H1 (cell line): ENCODE data around the gene CDK5. TPM values are rescaled to one million over a fixed set of nuclear protein-coding genes. Genes with fewer than 3 reads are reported as not detected.
"Not testable (repeated sequence)": the region's sequence is repeated elsewhere in the genome, so short reads cannot be mapped to it uniquely, and the experiment has no call there.

Experiments used
- CTCF ChIA-PET: fragments of 300-600 bp; sonication (Branson Sonifier 250); formaldehyde crosslinking; loops from one replicate; lab custom pipeline; 2021; ENCODE audit not compliant: partially characterized antibody; lab: Charles Lee
- POLR2A ChIA-PET: fragments of 300-600 bp; sonication (Branson Sonifier 250); formaldehyde crosslinking; loops from one replicate; lab custom pipeline; 2021; ENCODE audit warnings: inconsistent platforms; ENCODE audit not compliant: partially characterized antibody; lab: Charles Lee
- DNase-seq, 2 experiments: peaks; one replicate each; pipeline versions ENCODE4 v3.0.0 to v3.0.0-alpha.2; 2010 to 2022; ENCODE audit warnings: low spot score in 2 of 2, low read depth in 1 of 2, mixed read lengths in 1 of 2
- FAIRE-seq: peaks from 2 replicates; lab custom pipeline; 2011; peaks lifted over from hg19 to GRCh38; lab: Jason Lieb, UNC
- H2AFZ ChIP-seq: 2 replicates; pipeline ENCODE4 v1.8.1; 2012; ENCODE audit warnings: low read length, inconsistent platforms
- H2AK5ac ChIP-seq: 2 replicates; pipeline ENCODE4 v1.6.1; 2013; ENCODE audit warnings: low read depth, low read length
- H2BK120ac ChIP-seq: replicated peaks from 2 replicates; pipeline ENCODE3; 2013; ENCODE audit warnings: low read depth, low read length, inconsistent platforms
- H2BK12ac ChIP-seq: 2 replicates; pipeline ENCODE4 v1.6.1; 2013; ENCODE audit warnings: low read depth, low read length
- H2BK15ac ChIP-seq: 2 replicates; pipeline ENCODE4 v1.6.1; 2013; ENCODE audit warnings: low read length
- H2BK20ac ChIP-seq: 2 replicates; pipeline ENCODE4 v1.6.1; 2013; ENCODE audit warnings: low read length
- H2BK5ac ChIP-seq: 2 replicates; pipeline ENCODE4 v1.6.1; 2013; ENCODE audit warnings: low read depth, low read length
- H3K14ac ChIP-seq: 2 replicates; pipeline ENCODE4 v1.6.1; 2013; ENCODE audit warnings: inconsistent platforms; ENCODE audit not compliant: insufficient read length
- H3K18ac ChIP-seq: 2 replicates; pipeline ENCODE4 v1.6.1; 2013; ENCODE audit warnings: low read length; ENCODE audit errors: extremely low read depth
- H3K23ac ChIP-seq: 2 replicates; pipeline ENCODE4 v1.6.1; 2013; ENCODE audit warnings: inconsistent platforms; ENCODE audit not compliant: insufficient read length
- H3K23me2 ChIP-seq: 2 replicates; pipeline ENCODE4 v1.6.1; 2013; ENCODE audit warnings: low read depth, low read length
- H3K27ac ChIP-seq: 2 replicates; pipeline ENCODE4 v1.6.1; 2011; ENCODE audit warnings: low read depth, low read length, inconsistent platforms
- H3K27me3 ChIP-seq, 4 experiments: replicated peaks in 1 of 4; 1 replicate in 1 of 4; 2 replicates in 3 of 4; pipeline versions ENCODE4 v1.6.1 to v1.8.1; 2011 to 2013; ENCODE audit warnings: low read length in 3 of 4, mild to moderate bottlenecking in 3 of 4, inconsistent platforms in 2 of 4, mixed read lengths in 2 of 4, moderate library complexity in 1 of 4; ENCODE audit not compliant: control insufficient read depth in 3 of 4, insufficient read depth in 3 of 4; ENCODE audit errors: extremely low read depth in 1 of 4
- H3K36me3 ChIP-seq, 4 experiments: 2 replicates each; pipeline versions ENCODE4 v1.6.1 to v1.8.1; 2011 to 2013; ENCODE audit warnings: mild to moderate bottlenecking in 4 of 4, low read length in 3 of 4, moderate library complexity in 2 of 4, control low read depth in 1 of 4, inconsistent platforms in 1 of 4; ENCODE audit not compliant: insufficient read depth in 4 of 4, control insufficient read depth in 2 of 4
- H3K4ac ChIP-seq: replicated peaks from 2 replicates; pipeline ENCODE3; 2013; ENCODE audit warnings: low read length, low read depth, mixed read lengths, inconsistent platforms; ENCODE audit not compliant: insufficient read length
- H3K4me1 ChIP-seq, 4 experiments: replicated peaks in 1 of 4; 1 replicate in 1 of 4; 2 replicates in 3 of 4; pipeline versions ENCODE4 v1.6.1 to v1.8.1; 2011 to 2013; ENCODE audit warnings: low read length in 3 of 4, inconsistent platforms in 2 of 4, mixed read lengths in 1 of 4; ENCODE audit not compliant: insufficient read depth in 4 of 4, control insufficient read depth in 3 of 4
- H3K4me2 ChIP-seq, 2 experiments: 2 replicates each; pipeline versions ENCODE4 v1.6.1 to v1.8.1; 2011 to 2013; ENCODE audit warnings: low read depth in 2 of 2, low read length in 2 of 2, control low read depth in 1 of 2, inconsistent platforms in 1 of 2, mild to moderate bottlenecking in 1 of 2; ENCODE audit not compliant: insufficient read depth in 1 of 2
- H3K4me3 ChIP-seq, 4 experiments: fragments of 200-600, 300-600 bp in 1 of 4; sonication (generic), shearing (Covaris generic), sonication (Bioruptor Twin) in 1 of 4; 2 replicates each; pipeline versions ENCODE4 v1.5.1 to v1.8.1; 2011 to 2016; ENCODE audit warnings: low read length in 4 of 4, low read depth in 3 of 4, control low read depth in 2 of 4, inconsistent platforms in 2 of 4, mild to moderate bottlenecking in 2 of 4, mixed read lengths in 1 of 4, moderate library complexity in 1 of 4; ENCODE audit not compliant: insufficient read depth in 2 of 4; ENCODE audit errors: extremely low read depth in 1 of 4
- H3K56ac ChIP-seq: replicated peaks from 2 replicates; pipeline ENCODE3; 2013; ENCODE audit warnings: low read depth, mild to moderate bottlenecking, mixed read lengths, low read length, inconsistent platforms; ENCODE audit not compliant: insufficient read length
- H3K79me1 ChIP-seq: 2 replicates; pipeline ENCODE4 v1.6.1; 2013; ENCODE audit warnings: low read depth, low read length, control low read depth
- H3K79me2 ChIP-seq, 2 experiments: 2 replicates each; pipeline versions ENCODE4 v1.6.1 to v1.8.1; 2012 to 2013; ENCODE audit warnings: low read length in 2 of 2, mild to moderate bottlenecking in 2 of 2, inconsistent platforms in 1 of 2; ENCODE audit not compliant: insufficient read depth in 2 of 2, control insufficient read depth in 1 of 2
- H3K9ac ChIP-seq, 4 experiments: replicated peaks in 1 of 4; 1 replicate in 1 of 4; 2 replicates in 3 of 4; pipeline versions ENCODE4 v1.6.1 to v1.8.1; 2011 to 2013; ENCODE audit warnings: low read depth in 3 of 4, low read length in 3 of 4, control low read depth in 2 of 4, mild to moderate bottlenecking in 2 of 4, moderate library complexity in 2 of 4, inconsistent platforms in 1 of 4; ENCODE audit errors: extremely low read depth in 1 of 4
- H3K9me3 ChIP-seq, 2 experiments: 2 replicates each; pipeline versions ENCODE4 v1.6.1 to v1.8.1; 2012 to 2013; ENCODE audit warnings: mild to moderate bottlenecking in 2 of 2, moderate library complexity in 2 of 2, control low read depth in 1 of 2, inconsistent platforms in 1 of 2, low read depth in 1 of 2, low read length in 1 of 2, mixed read lengths in 1 of 2; ENCODE audit not compliant: insufficient read depth in 2 of 2
- H4K20me1 ChIP-seq, 2 experiments: replicated peaks in 1 of 2; 2 replicates each; pipeline versions ENCODE3 to v1.8.1; 2011 to 2013; ENCODE audit warnings: inconsistent platforms in 2 of 2, low read length in 2 of 2, mild to moderate bottlenecking in 1 of 2; ENCODE audit not compliant: insufficient read depth in 2 of 2, control insufficient read depth in 1 of 2
- H4K5ac ChIP-seq: 2 replicates; pipeline ENCODE4 v1.6.1; 2013; ENCODE audit warnings: low read length, low read depth, mixed read lengths, inconsistent platforms; ENCODE audit not compliant: insufficient read length
- H4K8ac ChIP-seq: 2 replicates; pipeline ENCODE4 v1.8.0; 2013; ENCODE audit warnings: mild to moderate bottlenecking, moderate library complexity, low read length, inconsistent platforms; ENCODE audit not compliant: insufficient read depth; ENCODE audit errors: extremely low read depth
- H4K91ac ChIP-seq: replicated peaks from 2 replicates; pipeline ENCODE3; 2013; ENCODE audit warnings: low read length, mixed read lengths, inconsistent platforms; ENCODE audit not compliant: insufficient read length
- WGBS, 2 experiments: shearing (Covaris generic) in 1 of 2; methylation state at CpG; one replicate each; pipeline versions ENCODE4 v1.1.6 to v1.1.7; 2013 to 2015; ENCODE audit warnings: low lambda C conversion rate in 2 of 2, mixed read lengths in 2 of 2, inconsistent platforms in 1 of 2, low coverage in 1 of 2, missing lambda C conversion rate in 1 of 2; ENCODE audit not compliant: insufficient replicate concordance in 2 of 2, insufficient coverage in 1 of 2, insufficient read length in 1 of 2; ENCODE audit errors: extremely low coverage in 1 of 2, missing lambda C conversion rate in 1 of 2; 5-methylcytosine and 5-hydroxymethylcytosine counted together
- polyA plus RNA-seq, 7 experiments: library from polyadenylated mRNA; depleted of rRNA in 3 of 7; stranded (reverse) in 5 of 7; unstranded in 2 of 7; fragments of >200 nt in 5 of 7; fragments of 200-250 nt in 2 of 7; gene quantifications; 1 replicate in 5 of 7; 2 replicates in 1 of 7; 4 replicates in 1 of 7; pipeline versions ENCODE4 v1.2.1 to v1.2.3, GENCODE V29; 2011 to 2013; ENCODE audit warnings: missing spikeins in 2 of 7, mixed read lengths in 2 of 7
- total RNA-seq: library from RNA; stranded (reverse); fragmentation: NEBNext Ultra II Directional; extraction: Animal tissue kit (Norgen Biotek cat#: 25700); gene quantifications from 2 replicates; pipeline ENCODE4 v1.2.1, GENCODE V29; 2021
- TF ChIP-seq, protein P1 (sequence below): IDR thresholded peaks from 2 replicates; pipeline ENCODE4 v1.6.1; 2012; ENCODE audit warnings: inconsistent platforms

CDK5 gene
- total and polyA plus RNA-seq, 2 of the 8 experiments (the other 6 are each of a cell fraction or from before 2014, with no cell fraction given): 22.8 to 37.2 TPM

DNA sequence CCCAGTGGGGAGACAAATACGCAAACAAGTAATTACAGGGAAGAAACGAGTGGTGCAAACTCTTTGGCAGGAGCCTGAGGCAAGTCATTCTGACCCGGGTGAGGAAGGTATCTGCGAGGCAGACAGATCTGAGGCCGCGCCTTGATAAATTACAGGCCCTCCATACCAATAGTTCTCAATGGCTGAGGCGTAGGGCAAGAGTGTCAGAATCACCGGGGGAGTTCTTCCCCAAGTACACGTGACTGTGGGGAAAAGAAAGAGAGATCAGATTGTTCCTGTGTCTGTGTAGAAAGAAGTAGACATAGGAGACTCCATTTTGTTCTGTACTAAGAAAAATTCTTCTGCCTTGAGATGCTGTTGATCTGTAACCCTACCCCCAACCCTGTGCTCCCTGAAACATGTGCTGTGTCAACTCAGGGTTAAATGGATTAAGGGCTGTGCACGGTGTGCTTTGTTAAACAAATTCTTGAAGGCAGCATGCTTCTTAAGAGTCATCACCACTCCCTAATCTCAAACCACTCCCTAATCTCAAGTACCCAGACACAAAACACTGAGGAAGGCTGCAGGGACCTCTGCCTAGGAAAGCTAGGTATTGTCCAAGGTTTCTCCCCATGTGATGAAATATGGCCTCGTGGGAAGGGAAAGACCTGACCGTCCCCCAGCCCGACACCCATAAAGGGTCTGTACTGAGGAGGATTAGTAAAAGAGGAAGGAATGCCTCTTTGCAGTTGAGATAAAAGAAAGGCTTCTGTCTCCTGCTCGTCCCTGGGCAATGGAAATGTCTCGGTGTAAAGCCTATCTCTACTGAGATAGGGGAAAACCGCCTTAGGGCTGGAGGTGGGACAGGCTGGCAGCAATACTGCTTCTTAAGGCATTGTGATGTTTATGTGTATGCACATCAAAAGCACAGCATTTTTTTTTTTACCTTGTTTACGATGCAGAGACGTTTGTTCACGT lies 30.6 kb downstream of the CDK5 start:
- Histone ChIP-seq H2BK12ac (peak overlapping the region; percentile 50; the same call in 1 of the 2 replicates), H4K5ac (peak overlapping the region; percentile 31), H3K4me2 (peak overlapping the region; percentile 75 to 90), H2BK120ac (peak overlapping the region; percentile 60), H3K4me3 (peak overlapping the region in 3 of 4 experiments; percentile 15 to 71 (median 32); a peak in 6 of 8 replicates), H4K91ac (peak overlapping the region; percentile 49), H2AK5ac (0 out of 2 replicates have a peak overlapping the region, but pooled peaks have one; percentile 39), H3K27ac (peak overlapping the region; percentile 13; the same call in 1 of the 2 replicates)
- not testable (repeated sequence) for DNase-seq, H3K4me1 ChIP-seq, FAIRE-seq, H3K79me1 ChIP-seq, H3K27me3 ChIP-seq, H3K14ac ChIP-seq, H3K9ac ChIP-seq, H3K18ac ChIP-seq, H2AFZ ChIP-seq, H2BK15ac ChIP-seq, H4K8ac ChIP-seq, H4K20me1 ChIP-seq, H2BK5ac ChIP-seq, H3K9me3 ChIP-seq, H3K79me2 ChIP-seq, H3K4ac ChIP-seq, H3K23ac ChIP-seq, H2BK20ac ChIP-seq, H3K36me3 ChIP-seq, H3K23me2 ChIP-seq, H3K56ac ChIP-seq
- CTCF ChIA-PET: interaction anchor here (0.5 to 2.7 kb wide), 10 partner anchors 8 to 145 kb away, joined by 3 to 24 read pairs (median 10); partner anchors contain the start of gene CDK5
- POLR2A ChIA-PET: interaction anchor here (1.0 to 3.2 kb wide), 5 partner anchors 9 to 36 kb away, joined by 3 to 18 read pairs (median 7); partner anchors contain the start of gene CDK5
- TF ChIP-seq, protein P1, sequence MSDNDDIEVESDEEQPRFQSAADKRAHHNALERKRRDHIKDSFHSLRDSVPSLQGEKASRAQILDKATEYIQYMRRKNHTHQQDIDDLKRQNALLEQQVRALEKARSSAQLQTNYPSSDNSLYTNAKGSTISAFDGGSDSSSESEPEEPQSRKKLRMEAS: peak; percentile 44; the same call in 1 of the 2 replicates
- 52% methylated on average over 19 of the region's 19 CpGs; no CpG with 5 or more reads in 1 of the 2 experiments for WGBS, 2 experiments
